Esophagus muscularis mucosa (tissue), 4 donors: Measurements from ENCODE around the gene KRT40.

ENCODE experiments used
- CTCF ChIP-seq, 3 experiments: fragments of 200-600 bp in 2 of 3; fragments of 450-650 bp in 1 of 3; sonication (generic) in 2 of 3; IDR thresholded peaks; one replicate each; pipeline ENCODE4 v1.5.1; 2017 to 2019; ENCODE audit warnings: antibody characterized with exemption in 3 of 3, mild to moderate bottlenecking in 2 of 3, moderate library complexity in 1 of 3
- EP300 ChIP-seq: sonication (generic); formaldehyde crosslinking; IDR thresholded peaks from one replicate; pipeline ENCODE4 v1.6.1; 2017; ENCODE audit warnings: antibody characterized with exemption
- POLR2A ChIP-seq: fragments of 450-650 bp; IDR thresholded peaks from one replicate; pipeline ENCODE4 v1.6.1; 2017; ENCODE audit warnings: antibody characterized with exemption, moderate library complexity, mild to moderate bottlenecking, low read depth
- POLR2AphosphoS5 ChIP-seq, 2 donors: sonication (generic); formaldehyde crosslinking; IDR thresholded peaks; one replicate each; pipeline ENCODE4 v1.6.1; 2017; ENCODE audit warnings: antibody characterized with exemption in 2 of 2

- TF ChIP-seq POLR2A (no peak), CTCF (IDR thresholded peaks at IDR 0.05) (no peak), POLR2AphosphoS5 (IDR thresholded peaks at IDR 0.05) (no peak), EP300 (no peak)
These were observed 8.6 kb downstream of the KRT40 start for GRCh38 chr17:40975516-40975915.
